Endodermal cell (in vitro differentiated cells): ENCODE measurements around the gene SMTN. TPM values are rescaled to one million over a fixed set of nuclear protein-coding genes. Genes with fewer than 3 reads are reported as not detected.

Experiments
- DNase-seq: peaks from one replicate; pipeline ENCODE4 v3.0.0-alpha.2; 2017
- H3K27ac ChIP-seq: 2 replicates; pipeline ENCODE4 v1.5.1; 2013; ENCODE audit warnings: mild to moderate bottlenecking, low read depth, low read length, moderate library complexity
- H3K27me3 ChIP-seq: 2 replicates; pipeline ENCODE4 v1.6.1; 2013; ENCODE audit warnings: mild to moderate bottlenecking, low read length, moderate library complexity; ENCODE audit not compliant: insufficient read depth, control insufficient read depth, poor library complexity, severe bottlenecking
- H3K36me3 ChIP-seq: 2 replicates; pipeline ENCODE4 v1.7.0; 2013; ENCODE audit warnings: mild to moderate bottlenecking, low read length, moderate library complexity; ENCODE audit not compliant: control insufficient read depth, insufficient read depth
- H3K4me1 ChIP-seq: one replicate; pipeline ENCODE4 v1.7.0; 2013; ENCODE audit warnings: low read length; ENCODE audit not compliant: control insufficient read depth, insufficient read depth
- H3K4me3 ChIP-seq: 2 replicates; pipeline ENCODE4 v1.5.1; 2013; ENCODE audit warnings: mild to moderate bottlenecking, low read length, moderate library complexity
- H3K9ac ChIP-seq: 2 replicates; pipeline ENCODE4 v1.6.1; 2013; ENCODE audit warnings: mild to moderate bottlenecking, low read length, moderate library complexity; ENCODE audit not compliant: poor library complexity, severe bottlenecking; ENCODE audit errors: extremely low read depth
- H3K9me3 ChIP-seq: 2 replicates; pipeline ENCODE4 v1.6.1; 2013; ENCODE audit warnings: mild to moderate bottlenecking, low read length, moderate library complexity; ENCODE audit not compliant: control insufficient read depth
- H3K27ac Mint-ChIP-seq: 2 replicates; pipeline ENCODE4 v1.8.0; 2020; ENCODE audit warnings: mixed read lengths
- H3K27me3 Mint-ChIP-seq: 2 replicates; pipeline ENCODE4 v1.8.0; 2021; ENCODE audit warnings: mild to moderate bottlenecking, mixed read lengths; ENCODE audit not compliant: insufficient read depth
- H3K36me3 Mint-ChIP-seq: 2 replicates; pipeline ENCODE4 v1.8.0; 2020; ENCODE audit warnings: low read depth, mixed read lengths
- H3K4me1 Mint-ChIP-seq: 2 replicates; pipeline ENCODE4 v1.8.0; 2020; ENCODE audit warnings: mixed read lengths
- H3K4me3 Mint-ChIP-seq: 2 replicates; pipeline ENCODE4 v1.8.0; 2020; ENCODE audit warnings: mild to moderate bottlenecking, moderate library complexity, mixed read lengths
- H3K9me3 Mint-ChIP-seq: 2 replicates; pipeline ENCODE4 v1.8.0; 2020; ENCODE audit warnings: mild to moderate bottlenecking, mixed read lengths
- CTCF ChIP-seq: fragments of 200-600 bp; sonication (generic); conservative IDR thresholded peaks from 2 replicates; pipeline ENCODE4 v1.5.0; 2021; ENCODE audit warnings: antibody characterized with exemption, mild to moderate bottlenecking
- WGBS, 2 experiments: methylation state at CpG; one replicate each; pipeline versions ENCODE4 v1.1.5 to v1.1.7; 2013; ENCODE audit warnings: missing lambda C conversion rate in 2 of 2, mixed read lengths in 1 of 2; ENCODE audit not compliant: insufficient coverage in 1 of 2, insufficient read length in 1 of 2; 5-methylcytosine and 5-hydroxymethylcytosine counted together
- total RNA-seq, 2 donors: library from RNA; stranded (reverse); fragmentation: NEBNext Ultra II Directional in 1 of 2; extraction: Animal tissue kit (Norgen Biotek cat#: 25700) in 1 of 2; gene quantifications; 2 replicates in 1 of 2; 3 replicates in 1 of 2; pipeline ENCODE4 v1.2.1, GENCODE V29; 2021

Gene SMTN
- total RNA-seq, 2 donors from 2014 or later = 23.6 to 35.8 TPM

- peaks cover 5% of the 10 kb centered on the region for H3K36me3 ChIP-seq
- H3K4me1 ChIP-seq = no peaks in the 10 kb centered on the region
- Mint-ChIP-seq H3K4me1 (no peaks in the 10 kb centered on the region), H3K27ac (no peak overlapping the region), H3K36me3 (peaks cover 17% of the 10 kb centered on the region), H3K27me3 (no peaks in the 10 kb centered on the region), H3K9me3 (no peaks in the 10 kb centered on the region), H3K4me3 (no peak overlapping the region)
- 92 to 94% methylated on average over 15 to 33 of the region's 33 CpGs for WGBS, 2 experiments
- no peaks in the 10 kb centered on the region for H3K27me3 ChIP-seq
- DNase-seq = peak; percentile 38
- H3K9me3 ChIP-seq = no peaks in the 10 kb centered on the region
- H3K27ac ChIP-seq = no peak overlapping the region
- TF ChIP-seq CTCF = no peak
- no peak overlapping the region for H3K4me3 ChIP-seq
- no peak overlapping the region for H3K9ac ChIP-seq
Observed at GRCh38 chr22:31093086-31093850, 12.2 kb downstream of the SMTN start.

- no peak for TF ChIP-seq CTCF
Observed at GRCh38 chr22:31094021-31094551, 13.0 kb downstream of the SMTN start.

GRCh38 chr22:31094741-31095140 is 13.6 kb downstream of the SMTN start:
- 91 to 100% methylated on average over 6 to 7 of the region's 7 CpGs for WGBS, 2 experiments
- DNase-seq = no peak
- H3K9me3 Mint-ChIP-seq = no peaks in the 10 kb centered on the region
- H3K9me3 ChIP-seq = no peaks in the 10 kb centered on the region
- no peaks in the 10 kb centered on the region for H3K27me3 ChIP-seq
- H3K4me1 ChIP-seq = no peaks in the 10 kb centered on the region
- TF ChIP-seq CTCF = no peak
- H3K4me3 Mint-ChIP-seq = no peak overlapping the region
- H3K27ac ChIP-seq = no peak overlapping the region
- H3K36me3 Mint-ChIP-seq = peaks cover 17% of the 10 kb centered on the region
- no peak overlapping the region for H3K27ac Mint-ChIP-seq
- no peaks in the 10 kb centered on the region for H3K4me1 Mint-ChIP-seq
- no peak overlapping the region for H3K9ac ChIP-seq
- no peak overlapping the region for H3K4me3 ChIP-seq
- H3K27me3 Mint-ChIP-seq = no peaks in the 10 kb centered on the region
- peaks cover 11% of the 10 kb centered on the region for H3K36me3 ChIP-seq

More at GRCh38 chr22:31094021-31094551, 13.0 kb downstream of the SMTN start:
- H3K27me3 ChIP-seq = no peaks in the 10 kb centered on the region
- no peaks in the 10 kb centered on the region for H3K27me3 Mint-ChIP-seq
- peaks cover 7% of the 10 kb centered on the region for H3K36me3 ChIP-seq
- H3K36me3 Mint-ChIP-seq = peaks cover 17% of the 10 kb centered on the region
- no peaks in the 10 kb centered on the region for H3K4me1 ChIP-seq
- DNase-seq = peak; percentile 33
- no peaks in the 10 kb centered on the region for H3K4me1 Mint-ChIP-seq
- no peaks in the 10 kb centered on the region for H3K9me3 ChIP-seq
- H3K9me3 Mint-ChIP-seq = no peaks in the 10 kb centered on the region
- H3K27ac ChIP-seq = no peak overlapping the region
- no peak overlapping the region for H3K4me3 Mint-ChIP-seq
- H3K9ac ChIP-seq = no peak overlapping the region
- no peak overlapping the region for H3K27ac Mint-ChIP-seq
- WGBS, 2 experiments = 88 to 94% methylated on average over 2 to 5 of the region's 5 CpGs
- no peak overlapping the region for H3K4me3 ChIP-seq
